GM18870 (cell line): ENCODE data around the gene PDZK1.
"Not testable (repeated sequence)": the region's sequence is repeated elsewhere in the genome, so short reads cannot be mapped to it uniquely, and the experiment has no call there.

Experiments used
- ATAC-seq: cut with Tn5 transposase; IDR thresholded peaks from one replicate; pipeline ENCODE4 v1.9.1; 2021; ENCODE audit warnings: moderate library complexity; ENCODE audit not compliant: unreplicated experiment

The PDZK1 gene

GRCh38 chr1:145707183-145707867, at the start of gene PDZK1:
Gene PDZK1 (minus strand): TSS chr1:145707368. CDS start chr1:145688021, 19,347 bp downstream.
- no peak for ATAC-seq

- no peak for ATAC-seq
Observed at GRCh38 chr1:145751491-145752037, 44.4 kb upstream of the PDZK1 start.

GRCh38 chr1:145750426-145750825, 43.3 kb upstream of the PDZK1 start:
- no peak for ATAC-seq

GRCh38 chr1:145747398-145748247, 40.5 kb upstream of the PDZK1 start:
- ATAC-seq = no peak

GRCh38 chr1:145740269-145740668, 33.1 kb upstream of the PDZK1 start:
- ATAC-seq = no peak

- no peak for ATAC-seq
Observed at GRCh38 chr1:145736191-145736590, 29.0 kb upstream of the PDZK1 start.

- ATAC-seq = no peak
Observed at GRCh38 chr1:145730900-145731299, 23.7 kb upstream of the PDZK1 start.

GRCh38 chr1:145730467-145730866, 23.3 kb upstream of the PDZK1 start:
- ATAC-seq = no peak

- no peak for ATAC-seq
Observed at GRCh38 chr1:145729666-145730436, 22.7 kb upstream of the PDZK1 start.

GRCh38 chr1:145729196-145729595, 22.0 kb upstream of the PDZK1 start:
- no peak for ATAC-seq

GRCh38 chr1:145726193-145726592, 19.0 kb upstream of the PDZK1 start:
- not testable (repeated sequence) for ATAC-seq

GRCh38 chr1:145720878-145721671, 13.9 kb upstream of the PDZK1 start:
- no peak for ATAC-seq

GRCh38 chr1:145720556-145720877, 13.3 kb upstream of the PDZK1 start:
- no peak for ATAC-seq

GRCh38 chr1:145719230-145720079, 12.3 kb upstream of the PDZK1 start, which contains the start of gene CD160:
Gene CD160 (plus strand): TSS chr1:145719499. CDS start chr1:145728328, 8,829 bp downstream.
- ATAC-seq = no peak

- not testable (repeated sequence) for ATAC-seq
Observed at GRCh38 chr1:145718465-145718864, 11.3 kb upstream of the PDZK1 start.

- no peak for ATAC-seq
Observed at GRCh38 chr1:145717833-145718232, 10.7 kb upstream of the PDZK1 start.

GRCh38 chr1:145716641-145717345, 9.6 kb upstream of the PDZK1 start:
- no peak for ATAC-seq

GRCh38 chr1:145714524-145715111, 7.5 kb upstream of the PDZK1 start:
- no peak for ATAC-seq
